SK-N-DZ (cell line): ENCODE measurements around the gene MT1F. TPM values are rescaled to one million over a fixed set of nuclear protein-coding genes. Genes with fewer than 3 reads are reported as not detected.
"Not testable (repeated sequence)": the region's sequence is repeated elsewhere in the genome, so short reads cannot be mapped to it uniquely, and the experiment has no call there.

Source experiments
- DNase-seq: peaks from one replicate; pipeline ENCODE4 v3.0.0-alpha.2; 2015; ENCODE audit warnings: low spot score
- polyA plus RNA-seq, 2 experiments: library from polyadenylated mRNA; depleted of rRNA; stranded (reverse); fragments of >200 nt; gene quantifications; 2 replicates each; pipeline ENCODE4 v1.2.3, GENCODE V29; 2014

The MT1F gene
- polyA plus RNA-seq (2014; cell fraction: cytosol; rRNA removed), result 3.4 TPM in 1 of 2 replicates, not detected in the other
- polyA plus RNA-seq (2014; cell fraction: nucleus; rRNA removed), result not detected in 2 replicates

DNA sequence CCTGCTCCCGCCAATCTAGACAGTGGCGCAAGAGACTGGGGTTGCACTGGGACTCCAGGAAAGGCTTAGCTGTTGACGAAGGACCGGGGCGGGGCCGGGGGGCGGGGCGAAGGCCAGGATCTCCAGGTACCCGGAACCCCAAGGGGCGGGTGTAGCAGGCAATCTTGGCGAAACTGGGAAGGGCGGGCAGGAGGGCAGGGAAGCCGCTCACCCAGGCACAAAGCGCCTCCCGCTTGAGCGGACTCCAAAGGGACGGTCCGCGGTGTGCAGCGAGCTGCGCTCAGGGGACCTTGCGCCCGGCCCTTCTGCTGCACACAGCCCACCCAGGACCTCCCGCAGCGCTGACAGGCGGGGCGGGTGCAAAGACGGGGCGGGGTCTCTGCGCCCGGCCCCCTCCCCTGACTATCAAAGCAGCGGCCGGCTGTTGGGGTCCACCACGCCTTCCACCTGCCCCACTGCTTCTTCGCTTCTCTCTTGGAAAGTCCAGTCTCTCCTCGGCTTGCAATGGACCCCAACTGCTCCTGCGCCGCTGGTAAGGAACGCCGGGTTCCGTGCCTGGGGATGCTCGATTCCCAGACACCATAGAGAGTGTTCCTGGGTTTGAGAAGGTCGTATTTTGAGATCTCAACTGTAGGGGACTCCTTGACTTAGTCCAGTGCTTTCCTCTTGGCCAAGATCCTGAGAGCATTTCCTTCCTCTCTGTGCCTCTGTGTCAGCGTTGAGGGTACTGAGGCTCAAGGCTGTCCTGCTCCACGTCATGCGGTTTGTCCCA is at the start of gene MT1F:
Gene MT1F, plus strand, starts transcription at position 405 of the 772 bp plus-strand sequence. Its CDS starts 100 bp downstream, at position 505.
- no peak for DNase-seq

DNA sequence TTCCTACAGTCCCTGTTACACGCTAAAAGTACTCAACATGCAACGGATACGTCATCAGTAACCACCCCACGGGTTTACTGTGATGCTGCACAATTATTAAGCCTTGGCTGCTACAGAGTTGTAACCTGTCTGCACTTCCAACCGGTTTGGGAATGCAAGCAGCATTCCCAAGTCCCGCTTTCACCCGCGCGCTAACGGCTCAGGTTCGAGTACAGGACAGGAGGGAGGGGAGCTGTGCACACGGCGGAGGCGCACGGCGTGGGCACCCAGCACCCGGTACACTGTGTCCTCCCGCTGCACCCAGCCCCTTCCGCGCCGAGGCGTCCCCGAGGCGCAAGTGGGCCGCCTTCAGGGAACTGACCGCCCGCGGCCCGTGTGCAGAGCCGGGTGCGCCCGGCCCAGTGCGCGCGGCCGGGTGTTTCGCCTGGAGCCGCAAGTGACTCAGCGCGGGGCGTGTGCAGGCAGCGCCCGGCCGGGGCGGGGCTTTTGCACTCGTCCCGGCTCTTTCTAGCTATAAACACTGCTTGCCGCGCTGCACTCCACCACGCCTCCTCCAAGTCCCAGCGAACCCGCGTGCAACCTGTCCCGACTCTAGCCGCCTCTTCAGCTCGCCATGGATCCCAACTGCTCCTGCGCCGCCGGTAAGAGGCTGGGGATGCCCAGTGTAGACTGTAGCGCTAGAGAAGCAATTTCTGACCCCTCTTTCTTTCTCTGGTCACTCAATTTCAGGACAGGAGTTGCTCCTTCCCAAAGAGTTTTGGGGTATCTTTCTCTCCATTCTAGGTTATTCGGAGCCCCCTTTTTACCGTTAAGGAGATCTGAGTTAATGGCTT is 49.5 kb upstream of the MT1F start, which contains the start of gene MT2A:
Gene MT2A, plus strand, starts transcription at position 542 of the 833 bp plus-strand sequence. Its CDS starts 72 bp downstream, at position 614.
- peak; percentile 85 for DNase-seq

DNA sequence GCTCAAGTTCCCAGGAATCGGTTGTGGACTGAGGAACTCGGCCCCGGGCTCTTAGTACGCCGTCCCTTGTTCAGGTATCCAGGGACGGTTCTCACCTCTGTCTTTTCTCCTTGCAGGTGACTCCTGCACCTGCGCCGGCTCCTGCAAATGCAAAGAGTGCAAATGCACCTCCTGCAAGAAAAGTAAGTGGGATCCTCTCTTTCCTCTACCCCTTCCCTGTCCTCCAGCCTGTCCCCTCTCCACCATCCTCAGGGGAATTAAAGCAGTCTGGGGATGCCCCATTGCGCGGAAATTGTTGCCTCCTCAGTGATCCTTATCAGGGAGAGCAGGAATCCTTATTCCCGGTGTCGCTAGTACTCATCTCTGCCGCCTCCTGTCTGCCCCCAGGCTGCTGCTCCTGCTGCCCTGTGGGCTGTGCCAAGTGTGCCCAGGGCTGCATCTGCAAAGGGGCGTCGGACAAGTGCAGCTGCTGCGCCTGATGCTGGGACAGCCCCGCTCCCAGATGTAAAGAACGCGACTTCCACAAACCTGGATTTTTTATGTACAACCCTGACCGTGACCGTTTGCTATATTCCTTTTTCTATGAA is 48.8 kb upstream of the MT1F start:
- no peak for DNase-seq

DNA sequence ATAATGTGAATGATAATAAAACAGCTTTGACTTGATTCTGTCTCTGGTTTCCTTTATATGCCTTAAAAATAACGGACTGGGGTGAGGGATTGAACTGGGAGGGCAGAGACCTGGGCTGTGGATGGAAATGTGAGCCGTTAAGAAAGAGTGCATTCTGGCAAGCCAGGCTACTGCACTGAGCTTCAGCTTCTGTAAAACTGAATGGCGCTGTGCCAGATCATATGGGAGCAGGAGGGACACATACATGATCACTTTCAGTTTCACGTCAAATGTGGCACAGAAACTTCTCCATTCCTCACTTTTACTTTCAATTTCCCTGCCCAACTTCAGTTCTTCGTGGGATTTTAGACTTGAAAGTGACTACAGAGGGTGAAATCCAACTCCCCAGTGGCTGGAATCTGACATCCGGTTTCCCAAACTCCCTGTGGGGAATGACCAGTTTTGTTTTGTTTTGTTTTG is 48.3 kb upstream of the MT1F start:
- DNase-seq, result no peak

DNA sequence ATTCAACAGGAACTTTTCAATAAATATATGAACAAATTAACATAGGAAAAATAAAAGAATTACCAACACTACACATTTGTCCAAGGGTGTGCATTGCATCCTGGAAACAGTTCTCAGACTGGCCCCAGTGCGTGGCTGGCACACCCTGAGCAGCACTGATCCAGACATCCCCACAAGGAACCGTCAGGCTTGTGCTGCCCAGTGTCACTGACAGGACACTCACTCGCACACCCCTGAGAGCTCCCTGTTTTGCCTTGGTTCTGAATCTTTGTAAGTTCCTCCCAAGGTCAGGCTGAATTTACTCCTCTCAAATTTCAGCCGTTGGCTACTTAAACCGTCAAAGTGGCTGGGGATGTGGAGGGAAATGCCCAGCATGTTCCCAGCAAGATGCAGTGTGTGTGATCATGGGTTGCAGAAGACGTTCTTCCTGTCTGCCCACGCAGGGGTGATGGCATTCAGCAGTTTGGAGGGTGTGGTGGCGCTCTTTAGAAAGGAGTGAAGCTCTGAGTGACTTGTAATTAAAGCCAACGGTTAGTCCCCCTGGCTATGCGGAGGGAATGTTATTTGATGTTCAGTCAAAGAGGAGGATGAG is 47.6 kb upstream of the MT1F start:
- DNase-seq, result no peak

DNA sequence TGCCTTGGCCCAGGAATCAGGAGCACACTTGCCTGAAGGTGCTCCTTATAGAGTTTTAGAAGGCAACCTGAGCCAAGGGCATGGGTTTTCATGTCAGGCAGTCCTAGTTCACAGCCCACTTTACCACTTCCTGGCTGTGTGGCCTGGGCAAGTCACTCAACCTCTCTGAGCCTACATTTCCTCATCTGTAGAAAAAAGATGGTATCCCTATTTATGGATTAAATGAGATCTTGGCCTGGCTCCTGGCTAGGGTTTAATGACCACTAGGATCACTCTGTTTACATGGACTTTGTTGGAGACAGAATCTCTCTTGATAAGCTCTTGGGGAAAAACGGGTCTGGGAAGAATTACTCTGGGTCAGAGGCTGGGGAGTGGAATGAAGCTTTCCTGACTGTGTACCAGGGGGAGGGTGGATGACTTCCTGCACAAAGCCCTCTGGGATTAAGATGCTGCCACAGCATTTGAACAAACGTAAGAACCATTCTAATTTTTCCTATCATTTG is 47.1 kb upstream of the MT1F start:
- no peak for DNase-seq

DNA sequence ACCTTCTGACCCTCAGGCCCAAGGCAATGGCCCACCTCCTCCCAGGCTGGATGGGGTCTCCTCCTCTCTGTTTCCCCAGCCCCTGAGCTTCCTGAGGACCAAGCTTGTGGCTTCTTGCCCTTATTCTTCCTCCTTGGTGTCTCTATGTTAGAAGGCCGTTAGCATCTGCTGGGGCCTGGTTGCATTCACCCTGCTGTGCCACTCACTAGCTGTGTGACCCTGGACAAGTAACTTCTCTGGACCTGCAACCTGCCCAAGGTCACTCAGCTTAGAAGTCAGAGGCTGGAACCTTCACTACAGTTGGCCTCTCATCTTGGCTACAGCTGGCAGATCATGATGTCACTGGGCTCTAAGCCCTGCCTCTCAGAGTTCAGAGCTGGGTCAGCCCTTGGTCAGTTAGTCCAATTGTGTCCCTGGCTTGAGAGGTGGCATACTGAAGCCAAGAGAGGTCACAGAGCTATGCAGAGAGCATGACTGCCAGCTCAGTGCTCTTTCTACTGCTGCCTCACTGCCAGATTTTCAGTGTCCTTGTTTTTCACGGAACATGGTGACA is 46.4 kb upstream of the MT1F start:
- DNase-seq, result no peak

DNA sequence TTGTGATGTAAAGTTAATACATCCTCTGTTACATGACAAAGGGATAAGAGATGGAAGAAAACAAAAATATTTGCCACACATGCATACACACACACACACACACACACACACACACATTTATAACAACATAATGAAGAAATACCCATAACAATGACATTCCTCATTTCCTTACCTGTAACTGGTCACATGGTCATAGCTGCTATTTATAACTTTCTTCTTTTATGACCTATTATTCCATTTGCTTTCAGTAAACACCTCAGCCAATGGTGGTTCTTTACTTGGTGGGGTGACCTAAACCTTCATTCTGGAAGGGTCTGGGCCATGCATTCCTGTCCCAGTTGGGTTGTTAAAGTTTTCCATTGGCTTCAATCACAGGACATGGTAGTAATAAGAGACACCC is 44.1 kb upstream of the MT1F start:
- no peak for DNase-seq

DNA sequence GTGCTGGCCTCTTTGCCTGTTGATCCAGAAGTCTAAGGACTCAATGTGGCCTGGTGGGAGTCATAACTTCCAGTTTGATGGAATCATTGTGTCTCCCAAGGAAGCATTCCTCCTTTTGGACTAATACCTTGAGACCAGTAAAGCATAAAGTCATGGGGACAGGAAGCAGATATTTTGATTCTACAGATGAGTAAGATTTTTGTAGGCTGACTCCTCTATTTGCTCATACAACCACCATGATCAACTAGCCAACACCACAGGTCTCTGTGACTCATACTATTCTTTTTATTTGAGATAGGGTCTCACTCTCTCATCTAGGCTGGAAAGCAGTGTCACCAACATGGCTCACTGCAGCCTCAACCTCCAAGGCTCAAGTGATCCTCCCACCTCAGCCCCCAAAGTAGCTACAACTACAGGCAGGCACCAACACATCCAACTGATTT is 43.2 kb upstream of the MT1F start:
- no peak for DNase-seq

DNA sequence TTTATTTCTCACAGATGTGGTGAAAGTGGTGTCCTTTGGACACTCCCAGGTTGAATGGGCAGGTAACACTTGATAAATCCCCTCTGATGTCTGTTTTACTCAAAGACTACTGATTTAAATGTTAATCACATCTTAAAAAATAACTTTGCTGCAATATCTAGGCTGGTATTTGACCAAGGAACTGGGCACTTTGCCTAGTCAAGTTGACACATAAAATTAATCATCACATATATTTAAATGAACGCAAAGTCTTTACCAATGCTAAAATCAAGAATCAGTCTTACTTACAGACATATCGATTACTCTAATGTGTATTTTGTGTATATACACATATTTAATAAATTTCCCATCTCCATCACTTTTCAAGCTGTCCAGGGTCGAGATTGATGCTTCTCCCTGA is 42.4 kb upstream of the MT1F start:
- no peak for DNase-seq

DNA sequence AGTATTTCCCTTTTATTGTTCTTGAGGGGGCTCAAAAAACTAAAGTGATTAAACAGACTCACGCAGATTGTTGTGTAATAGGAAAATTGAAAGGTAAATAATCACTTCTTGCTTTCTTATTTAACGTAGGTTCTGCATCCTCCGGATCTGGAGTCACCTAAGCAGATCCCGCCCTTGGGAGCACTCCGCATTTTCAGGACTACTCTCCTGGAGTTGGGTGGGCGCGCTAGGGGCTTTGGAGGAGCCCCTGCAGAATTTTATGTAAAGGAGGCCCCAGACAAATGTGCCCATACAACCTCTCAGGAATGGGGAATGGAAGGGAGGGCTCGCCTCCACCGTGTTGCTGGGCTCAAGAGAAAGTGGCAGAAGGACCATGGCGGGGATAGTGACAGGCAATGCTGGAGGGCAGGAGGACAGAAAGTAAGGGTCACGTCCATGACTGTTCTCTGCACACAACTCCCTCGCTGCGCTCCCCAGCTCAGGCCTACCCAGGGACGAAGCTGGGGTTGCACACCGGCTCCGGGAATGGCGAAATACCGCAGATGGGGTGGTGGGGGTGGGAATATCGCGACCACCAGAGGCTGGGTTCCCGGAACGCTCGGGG is 41.0 kb upstream of the MT1F start:
- no peak for DNase-seq

DNA sequence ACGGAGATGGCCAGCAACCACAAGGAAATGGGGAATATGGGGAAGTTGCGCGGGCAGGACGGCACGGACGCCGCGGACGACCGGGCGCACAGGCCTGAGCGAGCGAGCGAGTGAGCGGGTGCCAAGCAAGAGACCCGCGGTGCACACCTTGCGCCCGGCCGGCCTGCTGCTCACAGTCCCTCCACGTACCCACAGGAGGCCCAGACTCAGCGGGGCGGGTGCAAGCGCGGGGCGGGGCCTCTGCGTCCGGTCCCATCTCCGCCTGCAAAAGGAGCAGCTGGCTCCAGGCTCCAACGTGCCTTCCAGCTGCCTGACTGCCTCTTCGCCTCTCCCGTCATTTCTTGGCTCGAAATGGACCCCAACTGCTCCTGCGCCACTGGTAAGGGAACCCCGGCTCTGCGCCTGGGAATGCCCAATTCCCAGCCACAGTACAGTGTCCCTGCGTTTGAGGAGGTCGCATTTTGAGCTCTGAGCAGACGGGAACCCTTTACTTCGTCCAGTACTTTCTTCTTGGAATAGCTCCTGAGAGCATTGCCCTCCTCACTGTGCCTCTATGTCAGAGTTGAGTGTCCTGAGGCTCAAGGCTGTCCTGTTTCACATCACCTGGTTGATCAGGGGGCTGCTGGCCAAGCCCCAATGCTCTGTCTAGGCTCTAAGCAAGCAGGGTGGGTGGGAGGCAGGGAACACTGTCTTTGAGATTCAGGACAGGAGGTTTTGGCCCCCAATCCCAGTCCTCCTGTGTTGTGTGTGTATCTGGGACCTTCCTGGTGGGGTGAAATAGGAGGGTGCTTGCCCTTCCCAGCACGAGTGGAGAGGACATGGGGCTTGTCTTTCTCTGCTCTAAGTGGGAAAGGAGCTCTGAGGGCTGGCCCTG is 40.3 kb upstream of the MT1F start:
- no peak for DNase-seq

DNA sequence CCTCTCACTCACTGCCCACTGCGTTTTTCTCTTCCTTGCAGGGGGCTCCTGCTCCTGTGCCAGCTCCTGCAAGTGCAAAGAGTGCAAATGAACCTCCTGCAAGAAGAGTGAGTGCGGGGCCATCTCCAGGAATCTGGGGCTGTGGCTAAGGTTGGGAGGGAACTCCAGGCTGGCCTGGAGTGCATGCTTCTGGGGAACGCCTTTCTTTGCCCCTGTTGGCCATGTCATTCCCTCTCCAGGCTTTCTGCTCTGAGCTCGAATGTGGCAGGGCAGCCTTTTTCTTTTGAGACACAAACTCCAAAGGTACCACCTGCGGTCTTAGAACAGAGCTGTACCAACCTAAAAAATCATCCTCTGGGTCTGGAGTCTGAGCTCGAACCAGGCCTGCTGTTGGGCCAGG is 39.6 kb upstream of the MT1F start:
- no peak for DNase-seq

DNA sequence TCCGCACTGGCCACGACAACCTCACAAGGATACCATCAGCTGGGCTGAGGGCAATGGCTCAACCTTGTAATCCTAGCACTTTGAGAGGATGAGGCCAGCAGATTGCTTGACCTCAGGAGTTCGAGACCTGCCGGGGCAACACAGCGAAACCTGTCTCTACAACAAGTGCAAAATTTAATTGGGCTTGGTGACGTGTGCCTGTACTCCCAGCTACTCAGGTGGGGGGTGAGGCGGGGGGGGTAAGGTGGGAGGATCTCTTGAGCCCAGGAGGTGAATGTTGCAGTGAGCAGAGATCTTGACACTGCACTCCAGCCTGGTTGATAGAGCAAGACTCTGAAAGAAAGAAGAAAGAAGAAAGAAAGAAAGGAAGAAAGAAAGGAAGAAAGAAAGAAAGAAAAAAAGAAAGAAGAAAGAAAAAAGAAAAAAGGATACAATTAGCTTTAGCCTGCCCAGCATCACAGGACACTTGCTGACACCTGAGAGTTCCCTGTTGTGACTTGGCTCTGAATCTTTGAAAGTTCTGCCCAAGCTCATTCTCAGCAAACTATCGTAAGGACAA is 37.3 kb upstream of the MT1F start:
- DNase-seq, result no peak

DNA sequence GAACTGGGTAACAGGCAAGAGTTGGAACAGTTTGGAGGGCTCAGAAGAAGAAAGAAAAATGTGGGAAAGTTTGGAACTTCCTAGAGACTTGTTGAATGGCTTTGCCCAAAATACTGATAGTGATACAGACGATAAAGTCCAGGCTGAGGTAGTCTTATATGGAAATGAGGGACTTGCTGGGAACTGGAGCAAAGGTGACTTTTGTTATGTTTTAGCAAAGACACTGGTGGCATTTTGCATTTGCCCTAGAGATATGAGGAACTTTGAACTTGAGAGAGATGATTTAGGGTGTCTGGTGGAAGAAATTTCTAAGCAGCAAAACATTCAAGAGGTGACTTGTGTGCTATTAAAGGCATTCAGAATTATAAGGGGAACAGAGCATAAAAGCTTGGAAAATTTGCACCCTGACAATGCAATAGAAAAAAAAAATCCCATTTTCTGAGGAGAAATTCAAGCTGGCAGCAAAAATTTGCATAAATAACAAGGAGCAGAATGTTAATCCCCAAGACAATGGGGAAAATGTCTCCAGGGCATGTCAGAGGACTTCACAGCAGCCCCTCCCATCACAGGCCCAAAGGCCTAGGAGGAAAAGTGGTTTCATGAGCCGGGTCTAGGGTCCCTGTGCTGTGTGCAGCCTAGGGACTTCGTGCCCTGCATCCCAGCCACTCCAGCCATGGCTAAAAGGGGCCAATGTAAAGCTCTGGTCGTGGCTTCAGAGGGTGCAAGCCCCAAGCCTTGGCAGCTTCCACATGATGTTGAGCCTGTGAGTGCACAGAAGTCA is 35.9 kb upstream of the MT1F start:
- not testable (repeated sequence) for DNase-seq

DNA sequence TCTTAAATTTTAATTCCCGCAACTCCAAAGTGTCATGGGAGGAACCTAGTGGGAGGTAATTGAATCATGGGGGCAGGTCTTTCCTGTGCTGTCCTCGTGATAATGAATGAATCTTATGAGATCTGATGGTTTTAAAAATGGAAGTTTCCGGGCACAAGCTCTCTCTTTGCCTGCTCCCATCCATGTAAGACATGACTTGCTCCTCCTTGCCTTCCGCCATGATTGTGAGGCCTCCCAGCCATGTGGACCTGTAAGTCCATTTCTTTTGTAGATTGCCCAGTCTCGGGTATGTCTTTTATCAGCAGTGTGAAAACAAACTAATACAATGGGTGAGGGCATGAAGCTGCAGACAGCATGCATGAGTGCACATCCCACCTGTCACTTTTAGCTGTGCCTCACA is 34.6 kb upstream of the MT1F start:
- DNase-seq, result not testable (repeated sequence)

DNA sequence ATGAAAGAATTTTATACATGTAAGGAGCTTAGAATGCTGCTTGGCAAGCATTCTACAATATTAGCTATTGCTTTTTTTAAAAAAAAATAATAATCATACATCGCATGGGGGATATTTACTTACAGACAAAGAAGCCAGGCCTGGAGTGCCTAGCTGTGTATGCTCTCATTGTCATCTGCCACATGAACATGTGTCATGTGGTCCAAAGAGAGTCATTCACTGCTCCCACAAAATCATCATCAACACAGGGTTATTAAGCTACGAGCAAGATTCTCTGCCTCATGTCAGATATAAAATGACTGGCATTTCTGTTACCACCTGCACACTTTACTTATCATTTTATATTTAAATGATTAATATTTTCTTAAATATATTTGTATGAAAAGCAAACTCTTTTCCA is 34.1 kb upstream of the MT1F start:
- no peak for DNase-seq

DNA sequence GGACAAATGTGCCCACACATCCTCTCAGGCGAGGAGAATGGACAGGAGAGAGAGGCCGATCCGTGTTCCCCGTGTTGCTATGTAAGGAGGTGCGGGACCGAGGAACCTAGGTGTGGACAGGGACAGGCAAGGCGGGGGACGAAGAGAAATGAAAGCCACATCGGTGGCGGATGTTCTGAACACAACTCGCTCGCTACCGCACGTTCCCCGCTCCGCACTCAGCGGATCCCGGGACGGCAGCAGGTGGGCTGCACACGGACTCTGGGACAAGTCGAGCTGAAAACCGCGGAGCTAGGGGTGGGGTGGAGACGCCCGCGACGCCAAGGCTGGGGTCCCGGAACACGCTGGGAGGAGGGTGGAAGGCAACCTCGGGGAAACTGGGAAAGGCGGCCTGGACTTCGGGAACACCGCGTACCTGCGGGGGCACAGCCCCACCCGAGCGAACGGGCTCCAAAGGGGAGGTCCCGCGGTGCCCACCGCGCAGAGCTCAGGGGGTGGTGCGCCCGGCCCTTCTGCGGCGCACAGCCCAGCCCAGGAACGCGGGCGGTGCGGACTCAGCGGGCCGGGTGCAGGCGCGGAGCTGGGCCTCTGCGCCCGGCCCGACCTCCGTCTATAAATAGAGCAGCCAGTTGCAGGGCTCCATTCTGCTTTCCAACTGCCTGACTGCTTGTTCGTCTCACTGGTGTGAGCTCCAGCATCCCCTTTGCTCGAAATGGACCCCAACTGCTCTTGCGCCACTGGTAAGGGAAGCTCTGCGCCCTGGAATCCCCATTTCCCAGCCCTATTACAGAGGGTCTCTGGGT is 32.4 kb upstream of the MT1F start, which contains the start of gene MT1E:
Gene MT1E, plus strand, starts transcription at position 642 of the 803 bp plus-strand sequence. Its CDS starts 71 bp downstream, at position 713.
- no peak for DNase-seq
